ENCODE measurements around the gene GPNMB.

GPNMB gene

GRCh38 chr7:23211589-23211988 lies 35.0 kb upstream of the GPNMB start:
- no peaks in the 10 kb centered on the region for H4K20me1 ChIP-seq (ENCODE audit: insufficient read depth, low read length, poor library complexity, severe bottlenecking)
- H2AFZ ChIP-seq (ENCODE audit: low read length) = no peak overlapping the region
- H3F3A ChIP-seq (ENCODE audit: low read depth) = no peaks in the 10 kb centered on the region
- H3K9me2 ChIP-seq (replicated peaks; ENCODE audit: low read depth, low read length) = no peaks in the 10 kb centered on the region
- no peaks in the 10 kb centered on the region for H3K27me3 ChIP-seq (ENCODE audit: insufficient read depth, low read length, poor library complexity, severe bottlenecking)
- H3K4me2 ChIP-seq (ENCODE audit: low read depth, low read length, poor library complexity, severe bottlenecking) = no peak overlapping the region
- H3K4me3 ChIP-seq (ENCODE audit: low read length, poor library complexity, severe bottlenecking) = no peak overlapping the region
- no peak for TF ChIP-seq EZH2phosphoT487 (IDR thresholded peaks at IDR 0.05; ENCODE audit: borderline replicate concordance)
- no peak for TF ChIP-seq CTCF (conservative IDR thresholded peaks at IDR 0.05; ENCODE audit: low read length)
- H3K9ac ChIP-seq (ENCODE audit: low read depth, low read length, poor library complexity, severe bottlenecking) = no peak overlapping the region
- H3K36me3 ChIP-seq (ENCODE audit: insufficient read depth, low read length) = no peaks in the 10 kb centered on the region
- no peaks in the 10 kb centered on the region for H3K79me2 ChIP-seq (ENCODE audit: insufficient read depth, low read length)
- H3K4me1 ChIP-seq (ENCODE audit: insufficient read depth, low read length, poor library complexity, severe bottlenecking) = no peaks in the 10 kb centered on the region
- no peaks in the 10 kb centered on the region for H3K9me3 ChIP-seq (ENCODE audit: insufficient read depth, low read depth, low read length)

- no peak for TF ChIP-seq CTCF (conservative IDR thresholded peaks at IDR 0.05; ENCODE audit: low read length)
- no peak for TF ChIP-seq EZH2phosphoT487 (IDR thresholded peaks at IDR 0.05; ENCODE audit: borderline replicate concordance)
- Histone ChIP-seq H3K9me3 (ENCODE audit: insufficient read depth, low read depth, low read length) (no peaks in the 10 kb centered on the region), H4K20me1 (ENCODE audit: insufficient read depth, low read length, poor library complexity, severe bottlenecking) (no peaks in the 10 kb centered on the region), H3K9me2 (replicated peaks; ENCODE audit: low read depth, low read length) (no peaks in the 10 kb centered on the region), H3K4me2 (ENCODE audit: low read depth, low read length, poor library complexity, severe bottlenecking) (no peak overlapping the region), H3K27me3 (ENCODE audit: insufficient read depth, low read length, poor library complexity, severe bottlenecking) (no peaks in the 10 kb centered on the region), H3K4me3 (ENCODE audit: low read length, poor library complexity, severe bottlenecking) (no peak overlapping the region), H3K79me2 (ENCODE audit: insufficient read depth, low read length) (no peaks in the 10 kb centered on the region), H2AFZ (ENCODE audit: low read length) (no peak overlapping the region), H3K9ac (ENCODE audit: low read depth, low read length, poor library complexity, severe bottlenecking) (no peak overlapping the region), H3K36me3 (ENCODE audit: insufficient read depth, low read length) (no peaks in the 10 kb centered on the region), H3F3A (ENCODE audit: low read depth) (no peaks in the 10 kb centered on the region), H3K4me1 (ENCODE audit: insufficient read depth, low read length, poor library complexity, severe bottlenecking) (no peaks in the 10 kb centered on the region)
Observed at GRCh38 chr7:23212395-23212794, 34.2 kb upstream of the GPNMB start.

- Histone ChIP-seq H3K9me2 (replicated peaks; ENCODE audit: low read depth, low read length) (no peaks in the 10 kb centered on the region), H3K36me3 (ENCODE audit: insufficient read depth, low read length) (no peaks in the 10 kb centered on the region), H3K79me2 (ENCODE audit: insufficient read depth, low read length) (no peaks in the 10 kb centered on the region), H3K9me3 (ENCODE audit: insufficient read depth, low read depth, low read length) (no peaks in the 10 kb centered on the region), H3K9ac (ENCODE audit: low read depth, low read length, poor library complexity, severe bottlenecking) (no peak overlapping the region), H2AFZ (ENCODE audit: low read length) (no peak overlapping the region), H3F3A (ENCODE audit: low read depth) (no peaks in the 10 kb centered on the region), H3K4me2 (ENCODE audit: low read depth, low read length, poor library complexity, severe bottlenecking) (no peak overlapping the region), H4K20me1 (ENCODE audit: insufficient read depth, low read length, poor library complexity, severe bottlenecking) (no peaks in the 10 kb centered on the region), H3K4me1 (ENCODE audit: insufficient read depth, low read length, poor library complexity, severe bottlenecking) (no peaks in the 10 kb centered on the region), H3K4me3 (ENCODE audit: low read length, poor library complexity, severe bottlenecking) (no peak overlapping the region), H3K27me3 (ENCODE audit: insufficient read depth, low read length, poor library complexity, severe bottlenecking) (no peaks in the 10 kb centered on the region)
- TF ChIP-seq EZH2phosphoT487 (IDR thresholded peaks at IDR 0.05; ENCODE audit: borderline replicate concordance) = no peak
- TF ChIP-seq CTCF (conservative IDR thresholded peaks at IDR 0.05; ENCODE audit: low read length) = no peak
Observed at GRCh38 chr7:23212841-23213240, 33.7 kb upstream of the GPNMB start.

Data from Loucy (cell line).